IPS-15b (cell line): ENCODE measurements around the gene PPP1R1A.
A peak's percentile ranks its signal among the peaks of the same experiment; 100 is the strongest.

Experiments used
- H3K27me3 ChIP-seq: one replicate; pipeline ENCODE4 v1.6.1; 2013; ENCODE audit warnings: low read length; ENCODE audit not compliant: control insufficient read depth, insufficient read depth
- H3K36me3 ChIP-seq: one replicate; pipeline ENCODE4 v1.6.1; 2013; ENCODE audit warnings: low read length; ENCODE audit not compliant: control insufficient read depth, insufficient read depth
- H3K4me1 ChIP-seq: one replicate; pipeline ENCODE4 v1.6.1; 2013; ENCODE audit warnings: mild to moderate bottlenecking, low read length; ENCODE audit not compliant: control insufficient read depth, insufficient read depth
- H3K4me3 ChIP-seq: one replicate; pipeline ENCODE4 v1.5.1; 2013; ENCODE audit warnings: low read depth, low read length
- H3K9ac ChIP-seq: one replicate; pipeline ENCODE4 v1.6.1; 2013; ENCODE audit warnings: low read depth, mild to moderate bottlenecking, low read length
- H3K9me3 ChIP-seq: one replicate; pipeline ENCODE4 v1.6.1; 2013; ENCODE audit warnings: mild to moderate bottlenecking, low read length; ENCODE audit not compliant: control insufficient read depth, insufficient read depth

PPP1R1A gene

GRCh38 chr12:54549774-54550451, 38.5 kb downstream of the PPP1R1A start:
- peak overlapping the region; percentile 66 for H3K4me3 ChIP-seq
- peaks cover 7% of the 10 kb centered on the region for H3K4me1 ChIP-seq
- H3K27me3 ChIP-seq = peaks cover 88% of the 10 kb centered on the region
- no peak overlapping the region for H3K9ac ChIP-seq
- no peaks in the 10 kb centered on the region for H3K36me3 ChIP-seq
- no peaks in the 10 kb centered on the region for H3K9me3 ChIP-seq

- Histone ChIP-seq H3K27me3 (peaks cover 59% of the 10 kb centered on the region), H3K4me3 (no peak overlapping the region), H3K9ac (no peak overlapping the region), H3K36me3 (no peaks in the 10 kb centered on the region), H3K4me1 (peaks cover 7% of the 10 kb centered on the region), H3K9me3 (no peaks in the 10 kb centered on the region)
Measured at GRCh38 chr12:54546511-54546910, 41.9 kb downstream of the PPP1R1A start.

GRCh38 chr12:54544743-54545142, 43.7 kb downstream of the PPP1R1A start:
- H3K9ac ChIP-seq = no peak overlapping the region
- H3K4me3 ChIP-seq = no peak overlapping the region
- no peaks in the 10 kb centered on the region for H3K9me3 ChIP-seq
- H3K4me1 ChIP-seq = peaks cover 3% of the 10 kb centered on the region
- H3K36me3 ChIP-seq = no peaks in the 10 kb centered on the region
- H3K27me3 ChIP-seq = peaks cover 44% of the 10 kb centered on the region

DNA sequence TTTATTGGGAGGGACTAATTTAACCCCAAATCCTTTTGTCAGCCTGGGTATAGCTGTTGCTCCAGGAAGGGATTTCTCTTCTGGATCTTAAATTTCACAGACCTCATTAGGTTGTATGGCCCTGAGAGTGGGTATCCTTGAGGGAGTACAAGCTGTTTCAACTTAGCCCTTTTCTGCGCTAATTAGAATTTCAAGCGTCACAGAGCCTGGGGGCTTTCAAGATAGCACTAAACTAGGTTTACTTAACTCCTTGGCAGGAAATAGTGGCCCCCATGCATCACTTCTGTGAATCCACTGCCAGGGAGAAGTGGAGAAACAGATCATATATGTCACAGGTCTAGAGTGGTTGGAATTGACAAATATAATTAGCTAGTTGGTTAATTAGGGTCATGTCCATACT, 44.9 kb downstream of the PPP1R1A start:
- Histone ChIP-seq H3K27me3 (peaks cover 39% of the 10 kb centered on the region), H3K9ac (no peak overlapping the region), H3K4me3 (no peak overlapping the region), H3K9me3 (no peaks in the 10 kb centered on the region), H3K36me3 (no peaks in the 10 kb centered on the region), H3K4me1 (no peaks in the 10 kb centered on the region)

GRCh38 chr12:54541751-54542290, 46.6 kb downstream of the PPP1R1A start:
- H3K27me3 ChIP-seq = peaks cover 28% of the 10 kb centered on the region
- no peak overlapping the region for H3K4me3 ChIP-seq
- H3K9ac ChIP-seq = no peak overlapping the region
- no peaks in the 10 kb centered on the region for H3K36me3 ChIP-seq
- H3K4me1 ChIP-seq = no peaks in the 10 kb centered on the region
- no peaks in the 10 kb centered on the region for H3K9me3 ChIP-seq

DNA sequence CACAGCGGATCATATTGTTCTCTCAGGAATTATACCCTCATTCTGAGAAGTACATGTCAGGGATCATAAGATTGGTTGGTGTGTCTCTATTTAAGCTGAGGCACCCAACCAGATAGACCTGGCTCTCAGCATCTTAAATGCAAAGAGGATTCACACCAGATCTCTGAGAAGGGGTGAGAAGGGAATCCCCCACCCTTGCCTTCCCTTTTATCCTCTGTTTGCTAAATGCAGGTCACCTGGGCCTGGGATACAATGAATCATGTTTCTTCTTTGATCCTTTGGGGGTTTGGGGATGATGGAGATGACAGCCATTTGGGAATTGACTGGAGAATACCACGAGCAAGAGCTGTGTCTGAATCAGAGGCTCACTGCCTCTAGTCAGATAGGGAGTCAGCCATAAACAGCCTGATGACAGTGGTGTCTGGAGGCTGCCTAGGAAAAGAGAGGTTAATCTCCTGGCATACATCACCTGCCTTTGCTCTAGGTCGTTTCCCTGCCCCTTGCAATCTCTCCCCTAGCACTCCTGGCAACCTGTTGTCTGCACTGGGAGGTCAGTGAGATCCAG, 50.2 kb downstream of the PPP1R1A start:
- no peaks in the 10 kb centered on the region for H3K4me1 ChIP-seq
- no peaks in the 10 kb centered on the region for H3K36me3 ChIP-seq
- no peak overlapping the region for H3K9ac ChIP-seq
- no peak overlapping the region for H3K4me3 ChIP-seq
- H3K27me3 ChIP-seq = peaks cover 17% of the 10 kb centered on the region
- no peaks in the 10 kb centered on the region for H3K9me3 ChIP-seq

DNA sequence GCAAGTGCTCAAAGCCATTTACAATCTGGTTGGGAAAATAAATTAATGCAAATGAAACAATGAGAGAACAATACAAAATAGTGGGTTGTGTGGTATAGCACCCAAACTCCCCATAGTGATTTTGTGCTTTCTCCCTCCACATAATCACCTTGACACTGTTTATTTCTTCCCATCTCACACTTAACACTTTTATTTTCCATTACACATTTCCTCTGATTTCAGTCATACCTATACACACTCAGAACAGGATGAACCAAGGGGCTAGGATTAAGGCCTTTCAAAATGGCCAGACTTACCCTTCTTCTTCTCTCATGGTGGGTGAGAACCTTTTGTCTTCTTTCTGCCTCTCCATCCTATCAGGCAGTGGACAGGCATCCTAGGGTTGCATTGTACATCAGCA, 53.0 kb downstream of the PPP1R1A start:
- Histone ChIP-seq H3K4me3 (no peak overlapping the region), H3K9ac (no peak overlapping the region), H3K4me1 (no peaks in the 10 kb centered on the region), H3K9me3 (no peaks in the 10 kb centered on the region), H3K27me3 (peaks cover 23% of the 10 kb centered on the region), H3K36me3 (no peaks in the 10 kb centered on the region)

DNA sequence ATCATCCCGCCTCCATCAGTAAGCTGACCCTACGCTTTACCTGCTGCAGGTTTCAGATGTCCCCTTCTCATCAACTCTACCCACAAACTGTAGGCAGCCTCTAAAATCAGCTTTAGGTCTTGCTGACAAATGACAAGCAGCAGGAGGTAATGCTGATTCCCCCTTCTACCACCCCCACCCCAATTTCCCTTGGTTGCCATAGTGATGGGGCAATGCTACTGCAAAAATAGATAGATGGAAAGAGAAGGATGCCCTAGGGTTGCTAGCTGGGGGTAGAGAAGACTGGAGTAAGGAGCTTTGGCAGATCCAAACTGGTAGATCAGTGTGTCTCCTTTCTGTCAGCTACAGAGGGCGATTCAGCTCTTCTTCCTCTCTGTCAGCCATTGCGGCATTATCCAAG, 58.9 kb downstream of the PPP1R1A start:
- no peak overlapping the region for H3K4me3 ChIP-seq
- peaks cover 13% of the 10 kb centered on the region for H3K27me3 ChIP-seq
- H3K36me3 ChIP-seq = no peaks in the 10 kb centered on the region
- peaks cover 10% of the 10 kb centered on the region for H3K4me1 ChIP-seq
- H3K9me3 ChIP-seq = no peaks in the 10 kb centered on the region
- no peak overlapping the region for H3K9ac ChIP-seq
